Thymus (tissue), 11 donors: ENCODE measurements around the gene ABHD5. TPM values are rescaled to one million over a fixed set of nuclear protein-coding genes. Genes with fewer than 3 reads are reported as not detected.
"Not testable (repeated sequence)": the region's sequence is repeated elsewhere in the genome, so short reads cannot be mapped to it uniquely, and the experiment has no call there.

ENCODE experiments used
- DNase-seq, 9 donors: peaks; one replicate each; pipeline ENCODE4 v3.0.0-alpha.2; 2013; ENCODE audit warnings: low spot score in 9 of 9, low read depth in 6 of 9, missing footprints in 1 of 9
- H3K27ac ChIP-seq, 2 donors: one replicate each; pipeline ENCODE4 v1.5.1; 2013; ENCODE audit warnings: control low read depth in 1 of 2, low read depth in 1 of 2, low read length in 1 of 2, mild to moderate bottlenecking in 1 of 2, moderate library complexity in 1 of 2
- H3K27me3 ChIP-seq, 2 donors: one replicate each; pipeline ENCODE4 v1.5.1; 2013; ENCODE audit warnings: low read length in 1 of 2; ENCODE audit not compliant: control insufficient read depth in 2 of 2, insufficient read depth in 1 of 2
- H3K36me3 ChIP-seq, 2 donors: one replicate each; pipeline ENCODE4 v1.5.1; 2013; ENCODE audit warnings: low read length in 1 of 2, mild to moderate bottlenecking in 1 of 2, moderate library complexity in 1 of 2; ENCODE audit not compliant: control insufficient read depth in 2 of 2, insufficient read depth in 2 of 2
- H3K4me1 ChIP-seq, 2 donors: one replicate each; pipeline ENCODE4 v1.5.1; 2013; ENCODE audit warnings: low read length in 2 of 2; ENCODE audit not compliant: control insufficient read depth in 2 of 2, insufficient read depth in 2 of 2
- H3K4me3 ChIP-seq, 2 donors: one replicate each; pipeline ENCODE4 v1.5.1; 2013; ENCODE audit warnings: low read length in 2 of 2, control low read depth in 1 of 2, mild to moderate bottlenecking in 1 of 2
- H3K9me3 ChIP-seq, 2 donors: one replicate each; pipeline ENCODE4 v1.5.1; 2013; ENCODE audit warnings: low read length in 1 of 2, mild to moderate bottlenecking in 1 of 2; ENCODE audit not compliant: control insufficient read depth in 2 of 2, insufficient read depth in 1 of 2
- WGBS: extraction: QIAGEN DNeasy Blood & Tissue Kit; methylation state at CpG from one replicate; pipeline ENCODE4 v1.1.7; 2013; 5-methylcytosine and 5-hydroxymethylcytosine counted together
- polyA plus RNA-seq: library from polyadenylated mRNA; stranded (reverse); fragments of 200-250 nt; gene quantifications from one replicate; pipeline ENCODE4 v1.2.3, GENCODE V29; 2013
- total RNA-seq: library from RNA; stranded (reverse); fragments of 120-200 nt; gene quantifications from one replicate; pipeline ENCODE4 v1.2.4, GENCODE V29; 2013
- donor health status: healthy.

Gene ABHD5
- total and polyA plus RNA-seq, 2 donors: 10.3 to 17.9 TPM

- H3K4me3 ChIP-seq, DNase-seq, H3K36me3 ChIP-seq, H3K9me3 ChIP-seq, H3K4me1 ChIP-seq, H3K27ac ChIP-seq, H3K27me3 ChIP-seq: not testable (repeated sequence)
- WGBS: 96% methylated on average over 22 of the region's 22 CpGs
Measured at GRCh38 chr3:43656390-43656789, 34.3 kb upstream of the ABHD5 start.

- Histone ChIP-seq H3K27ac (no peak overlapping the region), H3K36me3 (no peaks in the 10 kb centered on the region), H3K4me1 (no peaks in the 10 kb centered on the region), H3K9me3 (peaks cover 0 to 7% of the 10 kb centered on the region in 2 donors), H3K4me3 (no peak overlapping the region), H3K27me3 (no peaks in the 10 kb centered on the region)
- DNase-seq: no peak
- WGBS: 91% methylated on average over 13 of the region's 13 CpGs
Measured at GRCh38 chr3:43659250-43659880, 31.4 kb upstream of the ABHD5 start.

- not testable (repeated sequence) for H3K27ac ChIP-seq, H3K4me3 ChIP-seq, DNase-seq, H3K4me1 ChIP-seq, H3K27me3 ChIP-seq, H3K9me3 ChIP-seq, H3K36me3 ChIP-seq
- 97% methylated on average over 1 of the region's 1 CpG for WGBS
Measured at GRCh38 chr3:43661376-43661775, 29.4 kb upstream of the ABHD5 start.

GRCh38 chr3:43665011-43665410 is 25.7 kb upstream of the ABHD5 start:
- not testable (repeated sequence) for H3K27me3 ChIP-seq, H3K27ac ChIP-seq, H3K9me3 ChIP-seq, H3K4me3 ChIP-seq, H3K4me1 ChIP-seq, H3K36me3 ChIP-seq, DNase-seq
- 97% methylated on average over 3 of the region's 3 CpGs for WGBS

GRCh38 chr3:43670635-43671522 is 19.9 kb upstream of the ABHD5 start:
- Histone ChIP-seq H3K4me3 (no peak overlapping the region), H3K4me1 (no peaks in the 10 kb centered on the region), H3K27me3 (no peaks in the 10 kb centered on the region), H3K27ac (no peak overlapping the region), H3K9me3 (no peaks in the 10 kb centered on the region), H3K36me3 (no peaks in the 10 kb centered on the region)
- DNase-seq: no peak
- WGBS: 97% methylated on average over 5 of the region's 5 CpGs

GRCh38 chr3:43674345-43675085 is 16.2 kb upstream of the ABHD5 start:
- Histone ChIP-seq H3K36me3 (no peaks in the 10 kb centered on the region), H3K4me3 (no peak overlapping the region), H3K27ac (no peak overlapping the region), H3K4me1 (no peaks in the 10 kb centered on the region), H3K9me3 (no peaks in the 10 kb centered on the region), H3K27me3 (no peaks in the 10 kb centered on the region)
- no peak for DNase-seq
- 95% methylated on average over 3 of the region's 3 CpGs for WGBS

GRCh38 chr3:43675593-43675992 is 15.1 kb upstream of the ABHD5 start:
- DNase-seq: no peak
- H3K9me3 ChIP-seq: no peaks in the 10 kb centered on the region
- no peaks in the 10 kb centered on the region for H3K4me1 ChIP-seq
- H3K27me3 ChIP-seq: no peaks in the 10 kb centered on the region
- H3K27ac ChIP-seq: no peak overlapping the region
- no peak overlapping the region for H3K4me3 ChIP-seq
- H3K36me3 ChIP-seq: no peaks in the 10 kb centered on the region

GRCh38 chr3:43676441-43676840 is 14.3 kb upstream of the ABHD5 start:
- no peaks in the 10 kb centered on the region for H3K27me3 ChIP-seq
- no peak overlapping the region for H3K4me3 ChIP-seq
- DNase-seq: no peak
- H3K9me3 ChIP-seq: no peaks in the 10 kb centered on the region
- 95% methylated on average over 1 of the region's 1 CpG for WGBS
- H3K27ac ChIP-seq: no peak overlapping the region
- H3K4me1 ChIP-seq: no peaks in the 10 kb centered on the region
- H3K36me3 ChIP-seq: no peaks in the 10 kb centered on the region

GRCh38 chr3:43678375-43678774 is 12.4 kb upstream of the ABHD5 start:
- not testable (repeated sequence) for H3K4me1 ChIP-seq, H3K27me3 ChIP-seq, H3K36me3 ChIP-seq, H3K27ac ChIP-seq, H3K4me3 ChIP-seq, H3K9me3 ChIP-seq, DNase-seq
- WGBS: 96% methylated on average over 8 of the region's 8 CpGs
